Uterus (tissue), 2 donors: ENCODE measurements around the gene CCDC136.

ENCODE experiments used
- CTCF ChIP-seq, 4 experiments: fragments of 200-600 bp in 2 of 4; fragments of 450-650 bp in 2 of 4; sonication (generic) in 2 of 4; IDR thresholded peaks; one replicate each; pipeline ENCODE4 v1.5.1; 2016 to 2019; ENCODE audit warnings: antibody characterized with exemption in 4 of 4, mild to moderate bottlenecking in 2 of 4, moderate library complexity in 1 of 4
- POLR2A ChIP-seq, 2 donors: fragments of 450-650 bp; IDR thresholded peaks; one replicate each; pipeline ENCODE4 v1.6.1; 2016; ENCODE audit warnings: antibody characterized with exemption in 2 of 2, mild to moderate bottlenecking in 1 of 2, moderate library complexity in 1 of 2

GRCh38 chr7:128845475-128845874 is 53.7 kb downstream of the CCDC136 start:
- no peak for TF ChIP-seq CTCF (IDR thresholded peaks at IDR 0.05)
- no peak for TF ChIP-seq POLR2A (IDR thresholded peaks at IDR 0.05)
